Measurements from ENCODE around the gene BBS9. TPM values are rescaled to one million over a fixed set of nuclear protein-coding genes. Genes with fewer than 3 reads are reported as not detected.
"Not testable (repeated sequence)": the region's sequence is repeated elsewhere in the genome, so short reads cannot be mapped to it uniquely, and the experiment has no call there.

The BBS9 gene
- total RNA-seq, 1 experiment from 2014 or later = 4.7 TPM

DNA sequence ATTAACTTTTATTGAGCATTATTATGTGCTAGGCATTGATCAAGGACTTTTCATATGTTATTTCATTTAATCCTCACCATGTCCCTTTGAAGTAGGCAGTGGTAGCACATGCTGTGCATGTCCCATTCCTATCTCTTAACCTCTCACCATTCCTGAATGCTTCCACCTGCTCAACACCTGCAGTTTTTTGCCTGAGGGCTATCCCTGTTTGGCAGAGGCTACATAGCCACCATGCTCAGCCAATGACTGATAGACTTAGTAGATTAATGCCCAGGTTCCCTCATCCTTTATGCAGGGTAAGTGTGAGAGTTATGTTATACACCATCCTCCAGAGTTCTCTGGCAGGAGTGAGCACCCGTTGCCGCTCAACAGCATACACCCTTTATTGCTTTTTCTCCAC is 387.8 kb downstream of the BBS9 start:
- BruUV-seq (replicated peaks) = no TSS peak
- Mint-ChIP-seq H3K27ac (ENCODE audit: unreplicated experiment) (no peak overlapping the region), H3K9me3 (ENCODE audit: unreplicated experiment) (no peaks in the 10 kb centered on the region), H3K27me3 (ENCODE audit: insufficient read depth, unreplicated experiment) (peaks cover 11% of the 10 kb centered on the region), H3K36me3 (ENCODE audit: insufficient read depth, unreplicated experiment) (no peaks in the 10 kb centered on the region), H3K4me3 (ENCODE audit: unreplicated experiment) (no peak overlapping the region), H3K4me1 (ENCODE audit: low read depth, unreplicated experiment) (no peaks in the 10 kb centered on the region)
- intact Hi-C loops (cut with micrococcal nuclease; ENCODE audit: unreplicated experiment) = no loop called here
- H3K36me3 ChIP-seq (ENCODE audit: control insufficient read depth, insufficient read depth, low read length) = no peaks in the 10 kb centered on the region
- H3K4me3 ChIP-seq (ENCODE audit: low read depth, low read length) = no peak overlapping the region
- ChIA-PET POLR2A (no interaction called here), CTCF (no interaction called here)
- TF ChIP-seq, protein P1, sequence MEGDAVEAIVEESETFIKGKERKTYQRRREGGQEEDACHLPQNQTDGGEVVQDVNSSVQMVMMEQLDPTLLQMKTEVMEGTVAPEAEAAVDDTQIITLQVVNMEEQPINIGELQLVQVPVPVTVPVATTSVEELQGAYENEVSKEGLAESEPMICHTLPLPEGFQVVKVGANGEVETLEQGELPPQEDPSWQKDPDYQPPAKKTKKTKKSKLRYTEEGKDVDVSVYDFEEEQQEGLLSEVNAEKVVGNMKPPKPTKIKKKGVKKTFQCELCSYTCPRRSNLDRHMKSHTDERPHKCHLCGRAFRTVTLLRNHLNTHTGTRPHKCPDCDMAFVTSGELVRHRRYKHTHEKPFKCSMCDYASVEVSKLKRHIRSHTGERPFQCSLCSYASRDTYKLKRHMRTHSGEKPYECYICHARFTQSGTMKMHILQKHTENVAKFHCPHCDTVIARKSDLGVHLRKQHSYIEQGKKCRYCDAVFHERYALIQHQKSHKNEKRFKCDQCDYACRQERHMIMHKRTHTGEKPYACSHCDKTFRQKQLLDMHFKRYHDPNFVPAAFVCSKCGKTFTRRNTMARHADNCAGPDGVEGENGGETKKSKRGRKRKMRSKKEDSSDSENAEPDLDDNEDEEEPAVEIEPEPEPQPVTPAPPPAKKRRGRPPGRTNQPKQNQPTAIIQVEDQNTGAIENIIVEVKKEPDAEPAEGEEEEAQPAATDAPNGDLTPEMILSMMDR (IDR thresholded peaks at IDR 0.05; ENCODE audit: insufficient read depth in 1 of 2, low read depth in 1 of 2, low read length in 1 of 2, severe bottlenecking in 1 of 2, unreplicated experiment in 1 of 2) = no peak
- no peak for DNase-seq
- H3K9me3 ChIP-seq = peaks cover 4% of the 10 kb centered on the region; the same call in 1 of the 2 replicates
- H3K4me1 ChIP-seq = no peaks in the 10 kb centered on the region
- H3K27me3 ChIP-seq (replicated peaks; ENCODE audit: control insufficient read depth, insufficient read depth, low read length) = no peaks in the 10 kb centered on the region

DNA sequence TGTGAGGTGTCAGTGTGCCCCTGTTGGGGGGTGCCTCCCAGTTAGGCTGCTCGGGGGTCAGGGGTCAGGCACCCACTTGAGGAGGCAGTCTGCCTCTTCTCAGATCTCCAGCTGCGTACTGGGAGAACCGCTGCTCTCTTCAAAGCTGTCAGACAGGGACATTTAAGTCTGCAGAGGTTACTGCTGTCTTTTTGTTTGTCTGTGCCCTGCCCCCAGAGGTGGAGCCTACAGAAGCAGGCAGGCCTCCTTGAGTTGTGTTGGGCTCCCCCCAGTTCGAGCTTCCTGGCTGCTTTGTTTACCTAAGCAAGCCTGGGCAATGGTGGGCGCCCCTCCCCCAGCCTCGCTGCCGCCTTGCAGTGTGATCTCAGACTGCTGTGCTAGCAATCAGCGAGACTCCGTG is 397.6 kb downstream of the BBS9 start:
- H3K9me3 ChIP-seq; H3K27me3 Mint-ChIP-seq (ENCODE audit: insufficient read depth, unreplicated experiment); POLR2A ChIA-PET; H3K36me3 Mint-ChIP-seq (ENCODE audit: insufficient read depth, unreplicated experiment); H3K27me3 ChIP-seq (replicated peaks; ENCODE audit: control insufficient read depth, insufficient read depth, low read length); H3K36me3 ChIP-seq (ENCODE audit: control insufficient read depth, insufficient read depth, low read length); intact Hi-C loops (cut with micrococcal nuclease; ENCODE audit: unreplicated experiment); H3K4me1 Mint-ChIP-seq (ENCODE audit: low read depth, unreplicated experiment); DNase-seq; H3K27ac Mint-ChIP-seq (ENCODE audit: unreplicated experiment); CTCF ChIA-PET; BruUV-seq (replicated peaks); H3K9me3 Mint-ChIP-seq (ENCODE audit: unreplicated experiment); H3K4me1 ChIP-seq: not testable (repeated sequence)
- peak overlapping the region; percentile 12 for H3K4me3 ChIP-seq (ENCODE audit: low read depth, low read length)
- peak overlapping the region; percentile 68 for H3K4me3 Mint-ChIP-seq (ENCODE audit: unreplicated experiment)

DNA sequence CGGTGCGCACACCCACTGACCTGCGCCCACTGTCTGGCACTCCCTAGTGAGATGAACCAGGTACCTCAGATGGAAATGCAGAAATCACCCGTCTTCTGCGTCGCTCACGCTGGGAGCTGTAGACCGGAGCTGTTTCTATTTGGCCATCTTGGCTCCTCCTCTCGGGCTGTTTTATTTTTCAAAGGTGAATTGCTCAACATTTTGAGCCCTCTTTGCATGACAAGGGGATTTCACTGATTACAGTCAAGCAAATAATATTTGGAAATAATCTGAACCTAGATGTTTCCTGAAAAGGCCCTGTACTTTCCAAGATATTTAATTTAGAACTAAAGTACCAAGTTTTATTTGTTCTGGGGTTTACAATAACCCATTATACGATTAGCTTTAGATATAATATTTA is 398.2 kb downstream of the BBS9 start:
- H3K27me3 Mint-ChIP-seq (ENCODE audit: insufficient read depth, unreplicated experiment); H3K27me3 ChIP-seq (replicated peaks; ENCODE audit: control insufficient read depth, insufficient read depth, low read length); H3K27ac Mint-ChIP-seq (ENCODE audit: unreplicated experiment); H3K36me3 ChIP-seq (ENCODE audit: control insufficient read depth, insufficient read depth, low read length); H3K4me1 ChIP-seq; BruUV-seq (replicated peaks); intact Hi-C loops (cut with micrococcal nuclease; ENCODE audit: unreplicated experiment); H3K4me1 Mint-ChIP-seq (ENCODE audit: low read depth, unreplicated experiment); H3K36me3 Mint-ChIP-seq (ENCODE audit: insufficient read depth, unreplicated experiment); H3K9me3 ChIP-seq; DNase-seq; H3K4me3 ChIP-seq (ENCODE audit: low read depth, low read length); H3K9me3 Mint-ChIP-seq (ENCODE audit: unreplicated experiment); CTCF ChIA-PET; POLR2A ChIA-PET: not testable (repeated sequence)
- peak overlapping the region; percentile 68 for H3K4me3 Mint-ChIP-seq (ENCODE audit: unreplicated experiment)

DNA sequence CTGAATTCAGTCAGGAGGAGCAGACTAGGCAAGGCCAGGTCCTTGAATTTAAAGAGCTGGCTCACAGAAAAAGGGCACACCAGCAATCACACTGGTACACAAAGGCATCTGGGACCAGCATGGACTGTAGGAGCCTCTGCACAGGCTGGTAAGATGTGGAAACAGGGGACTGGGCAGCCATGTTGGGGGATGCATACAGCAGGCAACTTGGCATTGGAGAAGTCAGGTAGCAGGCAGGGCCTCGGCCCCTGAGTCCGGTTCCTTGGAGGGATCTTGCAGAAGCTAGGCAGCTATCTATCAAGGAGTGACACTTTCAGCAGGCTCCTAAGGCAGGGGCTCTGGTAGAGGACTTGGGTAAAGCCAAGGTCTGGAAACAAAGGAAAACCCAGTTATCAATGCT is 399.7 kb downstream of the BBS9 start:
- TF ChIP-seq, protein P1 (IDR thresholded peaks at IDR 0.05; ENCODE audit: insufficient read depth in 1 of 2, low read depth in 1 of 2, low read length in 1 of 2, severe bottlenecking in 1 of 2, unreplicated experiment in 1 of 2) = no peak
- BruUV-seq (replicated peaks) = no TSS peak

More for the DNA sequence above, 399.7 kb downstream of the BBS9 start:
- no peak for DNase-seq
- CTCF ChIA-PET = no interaction called here
- Histone ChIP-seq H3K4me3 (ENCODE audit: low read depth, low read length) (no peak overlapping the region), H3K4me1 (0 out of 2 replicates have a peak, but pooled peaks cover 4% of the 10 kb centered on the region), H3K27me3 (replicated peaks; ENCODE audit: control insufficient read depth, insufficient read depth, low read length) (no peaks in the 10 kb centered on the region), H3K9me3 (no peaks in the 10 kb centered on the region), H3K36me3 (ENCODE audit: control insufficient read depth, insufficient read depth, low read length) (no peaks in the 10 kb centered on the region)
- Mint-ChIP-seq H3K36me3 (ENCODE audit: insufficient read depth, unreplicated experiment) (no peaks in the 10 kb centered on the region), H3K9me3 (ENCODE audit: unreplicated experiment) (no peaks in the 10 kb centered on the region), H3K27me3 (ENCODE audit: insufficient read depth, unreplicated experiment) (no peaks in the 10 kb centered on the region), H3K4me1 (ENCODE audit: low read depth, unreplicated experiment) (peaks cover 10% of the 10 kb centered on the region), H3K27ac (ENCODE audit: unreplicated experiment) (no peak overlapping the region), H3K4me3 (ENCODE audit: unreplicated experiment) (no peak overlapping the region)
- intact Hi-C loops (cut with micrococcal nuclease; ENCODE audit: unreplicated experiment) = no loop called here
- POLR2A ChIA-PET = no interaction called here
